Kidney (tissue), 14 donors: ENCODE results near the gene GREM2. TPM values are rescaled to one million over a fixed set of nuclear protein-coding genes. Genes with fewer than 3 reads are reported as not detected.

ENCODE experiments used
- DNase-seq, 5 donors: peaks; one replicate each; pipeline ENCODE4 v3.0.0-alpha.2; 2013 to 2020
- FAIRE-seq: peaks from 2 replicates; lab custom pipeline; 2012; peaks lifted over from hg19 to GRCh38; lab: Jason Lieb, UNC
- H3K27ac ChIP-seq, 2 donors: one replicate each; pipeline ENCODE4 v1.7.0; 2013; ENCODE audit warnings: low read depth in 2 of 2, low read length in 2 of 2, inconsistent platforms in 1 of 2
- H3K27me3 ChIP-seq: one replicate; pipeline ENCODE4 v1.7.1; 2013; ENCODE audit warnings: low read length, inconsistent platforms; ENCODE audit not compliant: control insufficient read depth, insufficient read depth
- H3K36me3 ChIP-seq, 3 donors: one replicate each; pipeline versions ENCODE4 v1.7.0 to v1.7.1; 2013; ENCODE audit warnings: low read length in 3 of 3, control low read depth in 1 of 3, inconsistent platforms in 1 of 3; ENCODE audit not compliant: insufficient read depth in 3 of 3, control insufficient read depth in 2 of 3
- H3K4me1 ChIP-seq, 3 donors: one replicate each; pipeline versions ENCODE4 v1.7.0 to v1.7.1; 2013; ENCODE audit warnings: low read length in 3 of 3, inconsistent platforms in 1 of 3, low read depth in 1 of 3; ENCODE audit not compliant: control insufficient read depth in 2 of 3, insufficient read depth in 2 of 3
- H3K4me3 ChIP-seq, 3 donors: one replicate each; pipeline versions ENCODE4 v1.7.0 to v1.8.1; 2013; ENCODE audit warnings: low read length in 3 of 3, control low read depth in 1 of 3, inconsistent platforms in 1 of 3
- H3K9ac ChIP-seq, 3 donors: one replicate each; pipeline versions ENCODE4 v1.7.0 to v1.7.1; 2013; ENCODE audit warnings: low read length in 3 of 3, control low read depth in 1 of 3, inconsistent platforms in 1 of 3
- H3K9me3 ChIP-seq, 3 donors: one replicate each; pipeline versions ENCODE4 v1.7.0 to v1.7.1; 2013; ENCODE audit warnings: low read length in 3 of 3, control low read depth in 1 of 3, inconsistent platforms in 1 of 3; ENCODE audit not compliant: control insufficient read depth in 2 of 3, insufficient read depth in 1 of 3
- CTCF ChIP-seq: IDR thresholded peaks from 3 replicates; pipeline ENCODE4 v1.5.1; 2012; ENCODE audit warnings: mild to moderate bottlenecking, moderate library complexity, borderline replicate concordance; ENCODE audit not compliant: insufficient read depth; ENCODE audit errors: extremely low read depth
- intact Hi-C: fragments of 100-400 bp; cut with DNase I; formaldehyde crosslinking; loops from one replicate; pipeline ENCODE4 v1.11.1; 2022
- polyA plus RNA-seq: library from polyadenylated mRNA; stranded (reverse); fragments of 350-450 nt; fragmentation: Illumina TruSeq; extraction: RNeasy Lipid Tissue Mini Kit (QIAGEN cat#74804); gene quantifications from one replicate; pipeline ENCODE4 v1.2.3, GENCODE V29; 2014; ENCODE audit warnings: low read depth, low replicate concordance; ENCODE audit not compliant: insufficient read depth
- total RNA-seq: library from RNA; stranded (reverse); fragmentation: NEBNext Ultra II Directional; extraction: Animal tissue kit (Norgen Biotek cat#: 25700); gene quantifications from one replicate; pipeline ENCODE4 v1.2.1, GENCODE V29; 2021
- donor health status: control.
- donor health status: control.
- donor health status: control.
- donor health status: control.
- donor health status: control.
- donor health status: DM: yes; HTN: yes; CAD: no.
- donor health status: Normal renal cell carcinoma (clear cell type).

GREM2 gene
- total and polyA plus RNA-seq, 2 donors from 2014 or later, result 0.34 to 0.50 TPM

GRCh38 chr1:240508201-240508600 is 103.8 kb downstream of the GREM2 start:
- Histone ChIP-seq H3K9me3 (no peaks in the 10 kb centered on the region), H3K27ac (no peak overlapping the region), H3K4me3 (no peak overlapping the region), H3K36me3 (no peaks in the 10 kb centered on the region), H3K9ac (no peak overlapping the region), H3K27me3 (no peaks in the 10 kb centered on the region), H3K4me1 (no peaks in the 10 kb centered on the region)
- DNase-seq (no peak), FAIRE-seq (no peak)
- TF ChIP-seq CTCF, result no peak
- intact Hi-C loops, result no loop called here

GRCh38 chr1:240506176-240506575 is 105.8 kb downstream of the GREM2 start:
- Histone ChIP-seq H3K4me1 (no peaks in the 10 kb centered on the region), H3K36me3 (no peaks in the 10 kb centered on the region), H3K4me3 (no peak overlapping the region), H3K9ac (no peak overlapping the region), H3K9me3 (no peaks in the 10 kb centered on the region), H3K27me3 (no peaks in the 10 kb centered on the region), H3K27ac (no peak overlapping the region)
- DNase-seq (no peak), FAIRE-seq (no peak)
- no peak for TF ChIP-seq CTCF
- intact Hi-C loops, result no loop called here

- no peak overlapping the region for H3K9ac ChIP-seq
- no peaks in the 10 kb centered on the region for H3K27me3 ChIP-seq
- H3K4me1 ChIP-seq, result no peaks in the 10 kb centered on the region
- no peaks in the 10 kb centered on the region for H3K9me3 ChIP-seq
- H3K4me3 ChIP-seq, result no peak overlapping the region
- intact Hi-C loops, result no loop called here
- DNase-seq, result no peak
- FAIRE-seq, result no peak
- no peak overlapping the region for H3K27ac ChIP-seq
- H3K36me3 ChIP-seq, result no peaks in the 10 kb centered on the region
- TF ChIP-seq CTCF, result no peak
These were observed 108.4 kb downstream of the GREM2 start for GRCh38 chr1:240503558-240503957.

- H3K9me3 ChIP-seq, result no peaks in the 10 kb centered on the region
- intact Hi-C loops, result no loop called here
- H3K9ac ChIP-seq, result no peak overlapping the region
- no peak for FAIRE-seq
- no peak overlapping the region for H3K27ac ChIP-seq
- H3K4me3 ChIP-seq, result no peak overlapping the region
- peaks cover 0 to 2% (median 0%) of the 10 kb centered on the region in 3 donors for H3K4me1 ChIP-seq
- no peak for TF ChIP-seq CTCF
- no peaks in the 10 kb centered on the region for H3K27me3 ChIP-seq
- no peaks in the 10 kb centered on the region for H3K36me3 ChIP-seq
- no peak for DNase-seq
These were observed 108.9 kb downstream of the GREM2 start for GRCh38 chr1:240503036-240503435.
